WTC11 (cell line): ENCODE measurements around the gene SF3B5. TPM values are rescaled to one million over a fixed set of nuclear protein-coding genes. Genes with fewer than 3 reads are reported as not detected.

Source experiments
- ATAC-seq: fragments of 200-7000 bp; cut with Tn5 transposase; 2 replicates; pipeline ENCODE4 v1.10.0; 2021; ENCODE audit warnings: mild to moderate bottlenecking, moderate library complexity
- CTCF ChIA-PET: fragments of 300-600 bp; sonication (Branson Sonifier 250); formaldehyde crosslinking; loops from one replicate; lab custom pipeline; 2021; ENCODE audit warnings: antibody characterized with exemption; lab: Charles Lee
- POLR2A ChIA-PET: fragments of 350-600 bp; sonication (Branson Sonifier 250); formaldehyde crosslinking; loops from one replicate; lab custom pipeline; 2021; ENCODE audit warnings: antibody characterized with exemption; lab: Charles Lee
- DNase-seq: peaks from one replicate; pipeline ENCODE4 v3.0.0; 2021; ENCODE audit warnings: low spot score
- H3K27ac Mint-ChIP-seq: 2 replicates; pipeline ENCODE4 v1.8.0; 2021; ENCODE audit warnings: mixed read lengths
- H3K27me3 Mint-ChIP-seq: 2 replicates; pipeline ENCODE4 v1.8.0; 2021; ENCODE audit warnings: low read depth, mild to moderate bottlenecking, moderate library complexity, mixed read lengths
- H3K36me3 Mint-ChIP-seq: 2 replicates; pipeline ENCODE4 v1.8.0; 2021; ENCODE audit warnings: mixed read lengths
- H3K4me1 Mint-ChIP-seq: 2 replicates; pipeline ENCODE4 v1.8.0; 2022; ENCODE audit warnings: mixed read lengths
- H3K4me3 Mint-ChIP-seq: 2 replicates; pipeline ENCODE4 v1.8.0; 2021; ENCODE audit warnings: mild to moderate bottlenecking, moderate library complexity, mixed read lengths
- H3K9me3 Mint-ChIP-seq: 2 replicates; pipeline ENCODE4 v1.8.0; 2021; ENCODE audit warnings: mixed read lengths
- CDX4 ChIP-seq: fragments of 250-450 bp; sonication (Bioruptor Pico); IDR thresholded peaks from 2 replicates; pipeline ENCODE4 v1.9.0; 2021; ENCODE audit warnings: moderate library complexity, mild to moderate bottlenecking, inconsistent platforms, borderline replicate concordance
- ELF4 ChIP-seq: sonication (generic); formaldehyde crosslinking; IDR thresholded peaks from 2 replicates; pipeline ENCODE4 v1.8.1; 2022; ENCODE audit warnings: low read depth, mild to moderate bottlenecking, moderate library complexity, missing genetic modification reagents
- ESRRA ChIP-seq: sonication (generic); formaldehyde crosslinking; IDR thresholded peaks from 2 replicates; pipeline ENCODE4 v1.8.1; 2022; ENCODE audit warnings: mild to moderate bottlenecking, missing genetic modification reagents, borderline replicate concordance
- GABPB1 ChIP-seq: sonication (generic); formaldehyde crosslinking; IDR thresholded peaks from 2 replicates; pipeline ENCODE4 v1.8.1; 2023; ENCODE audit warnings: mild to moderate bottlenecking, missing genetic modification reagents
- HMGXB4 ChIP-seq: sonication (generic); formaldehyde crosslinking; IDR thresholded peaks from 2 replicates; pipeline ENCODE4 v1.8.1; 2023; ENCODE audit warnings: mild to moderate bottlenecking, moderate library complexity, missing genetic modification reagents
- JAZF1 ChIP-seq: fragments of 250-450 bp; sonication (Bioruptor Pico); IDR thresholded peaks from 2 replicates; pipeline ENCODE4 v1.9.0; 2021; ENCODE audit warnings: moderate library complexity, mild to moderate bottlenecking, inconsistent platforms
- MLX ChIP-seq: sonication (generic); formaldehyde crosslinking; IDR thresholded peaks from 2 replicates; pipeline ENCODE4 v1.8.1; 2023; ENCODE audit warnings: mild to moderate bottlenecking, missing genetic modification reagents, moderate library complexity
- MYBL2 ChIP-seq: sonication (generic); formaldehyde crosslinking; IDR thresholded peaks from 2 replicates; pipeline ENCODE4 v1.8.1; 2023; ENCODE audit warnings: mild to moderate bottlenecking, moderate library complexity, missing genetic modification reagents
- NR2C2 ChIP-seq: sonication (generic); formaldehyde crosslinking; IDR thresholded peaks from 2 replicates; pipeline ENCODE4 v1.8.0; 2022; ENCODE audit warnings: mild to moderate bottlenecking, missing genetic modification reagents
- PRRX2 ChIP-seq: fragments of 250-450 bp; sonication (Bioruptor Pico); IDR thresholded peaks from 2 replicates; pipeline ENCODE4 v1.8.0; 2021; ENCODE audit warnings: mild to moderate bottlenecking
- SMAD3 ChIP-seq: sonication (generic); formaldehyde crosslinking; IDR thresholded peaks from 2 replicates; pipeline ENCODE4 v1.8.0; 2022; ENCODE audit warnings: missing genetic modification reagents, mild to moderate bottlenecking, borderline replicate concordance
- SP1 ChIP-seq: sonication (generic); formaldehyde crosslinking; conservative IDR thresholded peaks from 2 replicates; pipeline ENCODE4 v1.8.1; 2022; ENCODE audit warnings: missing genetic modification reagents
- TP53 ChIP-seq: sonication (generic); formaldehyde crosslinking; IDR thresholded peaks from 2 replicates; pipeline ENCODE4 v1.8.1; 2023; ENCODE audit warnings: mild to moderate bottlenecking, missing genetic modification reagents
- USF1 ChIP-seq: sonication (generic); formaldehyde crosslinking; IDR thresholded peaks from 2 replicates; pipeline ENCODE4 v1.8.0; 2022; ENCODE audit warnings: mild to moderate bottlenecking, missing genetic modification reagents
- USF2 ChIP-seq: sonication (generic); formaldehyde crosslinking; IDR thresholded peaks from 2 replicates; pipeline ENCODE4 v1.8.1; 2023; ENCODE audit warnings: mild to moderate bottlenecking, missing genetic modification reagents, moderate library complexity
- ZNF138 ChIP-seq: sonication (generic); formaldehyde crosslinking; conservative IDR thresholded peaks from 2 replicates; pipeline ENCODE4 v1.8.1; 2022; ENCODE audit warnings: mild to moderate bottlenecking, moderate library complexity, missing genetic modification reagents
- ZNF396 ChIP-seq: fragments of 250-450 bp; sonication (Bioruptor Pico); IDR thresholded peaks from 2 replicates; pipeline ENCODE4 v1.8.0; 2021; ENCODE audit warnings: mild to moderate bottlenecking, moderate library complexity, borderline replicate concordance
- total RNA-seq: library from RNA; stranded (reverse); gene quantifications from 3 replicates; pipeline ENCODE4 v1.2.3, GENCODE V29; 2021
- TF ChIP-seq, protein P1 (sequence below): sonication (generic); formaldehyde crosslinking; IDR thresholded peaks from 2 replicates; pipeline ENCODE4 v1.8.0; 2022; ENCODE audit warnings: mild to moderate bottlenecking, missing genetic modification reagents
- TF ChIP-seq, protein P2 (sequence below): fragments of 250-450 bp; sonication (Bioruptor Pico); IDR thresholded peaks from 2 replicates; pipeline ENCODE4 v1.9.0; 2021; ENCODE audit warnings: mild to moderate bottlenecking
- TF ChIP-seq, protein P3 (sequence below): fragments of 200-600 bp; IDR thresholded peaks from 2 replicates; pipeline ENCODE4 v1.8.0; 2022; ENCODE audit warnings: antibody characterized with exemption
- TF ChIP-seq, protein P4 (sequence below): sonication (generic); formaldehyde crosslinking; IDR thresholded peaks from 2 replicates; pipeline ENCODE4 v1.8.1; 2022; ENCODE audit warnings: mild to moderate bottlenecking, moderate library complexity, missing genetic modification reagents

SF3B5 gene
- total RNA-seq, 1 experiment from 2014 or later = 181 TPM

DNA sequence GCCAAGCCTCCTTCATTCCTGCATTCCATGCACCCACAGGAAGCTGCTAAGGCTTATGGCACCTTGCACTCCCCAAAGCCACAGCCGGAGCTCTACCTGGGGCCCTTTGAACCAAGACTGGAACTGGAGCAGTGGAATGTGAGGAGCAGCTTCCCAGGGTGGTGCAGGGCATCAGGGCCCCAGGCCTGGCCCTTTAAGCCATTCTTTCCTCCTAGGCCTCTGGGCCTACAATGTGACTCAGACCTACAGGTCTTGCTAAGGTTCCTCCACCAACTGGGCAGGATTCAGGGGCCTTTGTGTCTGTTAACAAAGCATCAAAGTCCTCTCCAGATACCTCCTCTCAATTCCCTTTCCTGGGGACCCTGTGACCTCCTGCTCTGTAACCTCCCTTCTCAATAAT, 36.2 kb downstream of the SF3B5 start:
- peaks cover 61% of the 10 kb centered on the region for H3K27me3 Mint-ChIP-seq
- DNase-seq = no peak
- peaks cover 29% of the 10 kb centered on the region for H3K4me1 Mint-ChIP-seq
- no peak for ATAC-seq
- CTCF ChIA-PET = no interaction called here
- POLR2A ChIA-PET = no interaction called here
- H3K27ac Mint-ChIP-seq = no peak overlapping the region
- no peak for TF ChIP-seq ESRRA (CRISPR knock-in tag)
- TF ChIP-seq ELF4 (CRISPR knock-in tag) = no peak
- no peak for TF ChIP-seq JAZF1 (CRISPR knock-in tag)
- TF ChIP-seq GABPB1 (CRISPR knock-in tag) = no peak
- TF ChIP-seq SP1 = no peak
- TF ChIP-seq MLX (CRISPR knock-in tag) = no peak
- no peaks in the 10 kb centered on the region for H3K36me3 Mint-ChIP-seq
- H3K9me3 Mint-ChIP-seq = peaks cover 4% of the 10 kb centered on the region; the same call in 1 of the 2 replicates
- no peak overlapping the region for H3K4me3 Mint-ChIP-seq

GRCh38 chr6:144055121-144055931, 40.0 kb downstream of the SF3B5 start:
- no peak overlapping the region for H3K4me3 Mint-ChIP-seq
- ATAC-seq (no peak), DNase-seq (no peak)
- H3K36me3 Mint-ChIP-seq = no peaks in the 10 kb centered on the region
- H3K9me3 Mint-ChIP-seq = peaks cover 4% of the 10 kb centered on the region; the same call in 1 of the 2 replicates
- no peak overlapping the region for H3K27ac Mint-ChIP-seq
- POLR2A ChIA-PET = interaction anchor here (0.7 kb wide), 1 partner anchor 623 kb away, joined by 3 read pairs; no protein-coding TSS in a partner anchor
- CTCF ChIA-PET = no interaction called here
- peaks cover 24% of the 10 kb centered on the region for H3K27me3 Mint-ChIP-seq
- H3K4me1 Mint-ChIP-seq = no peaks in the 10 kb centered on the region; the same call in 1 of the 2 replicates
- TF ChIP-seq MYBL2 (CRISPR knock-in tag) (no peak), USF2 (CRISPR knock-in tag) (no peak), ZNF138 (CRISPR knock-in tag) (no peak), TP53 (no peak), CDX4 (no peak), HMGXB4 (CRISPR knock-in tag) (no peak), PRRX2 (CRISPR knock-in tag) (no peak), SMAD3 (CRISPR knock-in tag) (no peak), ZNF396 (no peak), USF1 (no peak), NR2C2 (CRISPR knock-in tag) (no peak), ELF4 (CRISPR knock-in tag) (no peak)
- TF ChIP-seq, protein P1, sequence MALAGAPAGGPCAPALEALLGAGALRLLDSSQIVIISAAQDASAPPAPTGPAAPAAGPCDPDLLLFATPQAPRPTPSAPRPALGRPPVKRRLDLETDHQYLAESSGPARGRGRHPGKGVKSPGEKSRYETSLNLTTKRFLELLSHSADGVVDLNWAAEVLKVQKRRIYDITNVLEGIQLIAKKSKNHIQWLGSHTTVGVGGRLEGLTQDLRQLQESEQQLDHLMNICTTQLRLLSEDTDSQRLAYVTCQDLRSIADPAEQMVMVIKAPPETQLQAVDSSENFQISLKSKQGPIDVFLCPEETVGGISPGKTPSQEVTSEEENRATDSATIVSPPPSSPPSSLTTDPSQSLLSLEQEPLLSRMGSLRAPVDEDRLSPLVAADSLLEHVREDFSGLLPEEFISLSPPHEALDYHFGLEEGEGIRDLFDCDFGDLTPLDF (CRISPR knock-in tag) = no peak
- TF ChIP-seq, protein P2, sequence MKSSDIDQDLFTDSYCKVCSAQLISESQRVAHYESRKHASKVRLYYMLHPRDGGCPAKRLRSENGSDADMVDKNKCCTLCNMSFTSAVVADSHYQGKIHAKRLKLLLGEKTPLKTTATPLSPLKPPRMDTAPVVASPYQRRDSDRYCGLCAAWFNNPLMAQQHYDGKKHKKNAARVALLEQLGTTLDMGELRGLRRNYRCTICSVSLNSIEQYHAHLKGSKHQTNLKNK (CRISPR knock-in tag) = no peak
- TF ChIP-seq, protein P3, sequence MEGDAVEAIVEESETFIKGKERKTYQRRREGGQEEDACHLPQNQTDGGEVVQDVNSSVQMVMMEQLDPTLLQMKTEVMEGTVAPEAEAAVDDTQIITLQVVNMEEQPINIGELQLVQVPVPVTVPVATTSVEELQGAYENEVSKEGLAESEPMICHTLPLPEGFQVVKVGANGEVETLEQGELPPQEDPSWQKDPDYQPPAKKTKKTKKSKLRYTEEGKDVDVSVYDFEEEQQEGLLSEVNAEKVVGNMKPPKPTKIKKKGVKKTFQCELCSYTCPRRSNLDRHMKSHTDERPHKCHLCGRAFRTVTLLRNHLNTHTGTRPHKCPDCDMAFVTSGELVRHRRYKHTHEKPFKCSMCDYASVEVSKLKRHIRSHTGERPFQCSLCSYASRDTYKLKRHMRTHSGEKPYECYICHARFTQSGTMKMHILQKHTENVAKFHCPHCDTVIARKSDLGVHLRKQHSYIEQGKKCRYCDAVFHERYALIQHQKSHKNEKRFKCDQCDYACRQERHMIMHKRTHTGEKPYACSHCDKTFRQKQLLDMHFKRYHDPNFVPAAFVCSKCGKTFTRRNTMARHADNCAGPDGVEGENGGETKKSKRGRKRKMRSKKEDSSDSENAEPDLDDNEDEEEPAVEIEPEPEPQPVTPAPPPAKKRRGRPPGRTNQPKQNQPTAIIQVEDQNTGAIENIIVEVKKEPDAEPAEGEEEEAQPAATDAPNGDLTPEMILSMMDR = no peak
- TF ChIP-seq, protein P4, sequence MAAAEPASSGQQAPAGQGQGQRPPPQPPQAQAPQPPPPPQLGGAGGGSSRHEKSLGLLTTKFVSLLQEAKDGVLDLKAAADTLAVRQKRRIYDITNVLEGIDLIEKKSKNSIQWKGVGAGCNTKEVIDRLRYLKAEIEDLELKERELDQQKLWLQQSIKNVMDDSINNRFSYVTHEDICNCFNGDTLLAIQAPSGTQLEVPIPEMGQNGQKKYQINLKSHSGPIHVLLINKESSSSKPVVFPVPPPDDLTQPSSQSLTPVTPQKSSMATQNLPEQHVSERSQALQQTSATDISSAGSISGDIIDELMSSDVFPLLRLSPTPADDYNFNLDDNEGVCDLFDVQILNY = no peak
